GM10266 (cell line): ENCODE data around the gene LIMS2.

ENCODE experiments used
- DNase-seq: peaks from one replicate; pipeline ENCODE4 v3.0.0; 2012; ENCODE audit errors: extremely low spot score
- TF ChIP-seq, protein P1 (sequence below): IDR thresholded peaks from 2 replicates; pipeline ENCODE4 v1.5.1; 2012; ENCODE audit warnings: mild to moderate bottlenecking, low read depth; ENCODE audit not compliant: control insufficient read depth, insufficient read depth; ENCODE audit errors: missing control alignments

The LIMS2 gene

GRCh38 chr2:127647242-127648190 is 27.8 kb downstream of the LIMS2 start:
- TF ChIP-seq, protein P1, sequence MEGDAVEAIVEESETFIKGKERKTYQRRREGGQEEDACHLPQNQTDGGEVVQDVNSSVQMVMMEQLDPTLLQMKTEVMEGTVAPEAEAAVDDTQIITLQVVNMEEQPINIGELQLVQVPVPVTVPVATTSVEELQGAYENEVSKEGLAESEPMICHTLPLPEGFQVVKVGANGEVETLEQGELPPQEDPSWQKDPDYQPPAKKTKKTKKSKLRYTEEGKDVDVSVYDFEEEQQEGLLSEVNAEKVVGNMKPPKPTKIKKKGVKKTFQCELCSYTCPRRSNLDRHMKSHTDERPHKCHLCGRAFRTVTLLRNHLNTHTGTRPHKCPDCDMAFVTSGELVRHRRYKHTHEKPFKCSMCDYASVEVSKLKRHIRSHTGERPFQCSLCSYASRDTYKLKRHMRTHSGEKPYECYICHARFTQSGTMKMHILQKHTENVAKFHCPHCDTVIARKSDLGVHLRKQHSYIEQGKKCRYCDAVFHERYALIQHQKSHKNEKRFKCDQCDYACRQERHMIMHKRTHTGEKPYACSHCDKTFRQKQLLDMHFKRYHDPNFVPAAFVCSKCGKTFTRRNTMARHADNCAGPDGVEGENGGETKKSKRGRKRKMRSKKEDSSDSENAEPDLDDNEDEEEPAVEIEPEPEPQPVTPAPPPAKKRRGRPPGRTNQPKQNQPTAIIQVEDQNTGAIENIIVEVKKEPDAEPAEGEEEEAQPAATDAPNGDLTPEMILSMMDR = no peak
- no peak for DNase-seq

GRCh38 chr2:127646487-127647241 is 28.7 kb downstream of the LIMS2 start:
- TF ChIP-seq, protein P1 = no peak
- DNase-seq = no peak

- TF ChIP-seq, protein P1 = no peak
- DNase-seq = no peak
These were observed 29.7 kb downstream of the LIMS2 start, which contains the start of gene GPR17 for GRCh38 chr2:127645395-127646291. Gene GPR17, plus strand, starts transcription at chr2:127646153. Its CDS starts 4,583 bp downstream, at chr2:127650736.

GRCh38 chr2:127645026-127645394 is 30.3 kb downstream of the LIMS2 start:
- DNase-seq = no peak
- TF ChIP-seq, protein P1 = no peak

GRCh38 chr2:127644066-127645025 is 31.0 kb downstream of the LIMS2 start:
- DNase-seq = no peak
- TF ChIP-seq, protein P1 = no peak

DNA sequence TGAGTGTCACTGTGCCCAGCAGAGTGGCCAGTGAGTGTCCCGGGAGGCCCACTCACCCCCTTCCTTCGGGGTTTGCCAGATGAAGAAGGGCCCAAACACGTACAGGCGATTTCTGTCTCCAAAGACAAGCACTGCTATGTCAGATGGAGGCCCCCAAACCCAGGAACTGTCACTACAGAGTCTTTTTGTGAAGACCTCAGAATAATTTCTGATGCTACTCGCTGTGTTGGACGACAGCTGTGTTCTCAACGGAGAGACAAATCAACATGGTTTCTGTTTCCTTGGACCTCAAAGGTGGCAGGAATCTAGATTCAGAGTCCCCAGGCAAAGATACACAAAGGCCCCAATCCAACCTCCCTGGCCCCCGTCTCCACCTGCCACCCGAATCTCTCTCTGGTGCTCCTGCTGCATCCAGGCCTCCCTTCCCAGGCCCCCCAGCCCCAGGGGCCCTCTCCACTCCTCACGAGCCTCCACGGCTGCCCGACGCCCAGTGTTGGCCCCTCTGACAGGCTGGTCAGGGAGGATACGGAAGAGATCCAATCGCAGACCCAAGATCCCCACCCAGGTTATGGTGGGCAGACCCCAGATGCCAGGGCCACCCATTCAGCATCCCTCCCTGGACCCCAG is 31.8 kb downstream of the LIMS2 start:
- TF ChIP-seq, protein P1 = no peak
- no peak for DNase-seq
